Measurements from ENCODE around the gene IL10RA. TPM values are rescaled to one million over a fixed set of nuclear protein-coding genes. Genes with fewer than 3 reads are reported as not detected.

The IL10RA gene
- total and polyA plus RNA-seq, 5 donors: 3.1 to 18.5 (median 11.2) TPM

DNA sequence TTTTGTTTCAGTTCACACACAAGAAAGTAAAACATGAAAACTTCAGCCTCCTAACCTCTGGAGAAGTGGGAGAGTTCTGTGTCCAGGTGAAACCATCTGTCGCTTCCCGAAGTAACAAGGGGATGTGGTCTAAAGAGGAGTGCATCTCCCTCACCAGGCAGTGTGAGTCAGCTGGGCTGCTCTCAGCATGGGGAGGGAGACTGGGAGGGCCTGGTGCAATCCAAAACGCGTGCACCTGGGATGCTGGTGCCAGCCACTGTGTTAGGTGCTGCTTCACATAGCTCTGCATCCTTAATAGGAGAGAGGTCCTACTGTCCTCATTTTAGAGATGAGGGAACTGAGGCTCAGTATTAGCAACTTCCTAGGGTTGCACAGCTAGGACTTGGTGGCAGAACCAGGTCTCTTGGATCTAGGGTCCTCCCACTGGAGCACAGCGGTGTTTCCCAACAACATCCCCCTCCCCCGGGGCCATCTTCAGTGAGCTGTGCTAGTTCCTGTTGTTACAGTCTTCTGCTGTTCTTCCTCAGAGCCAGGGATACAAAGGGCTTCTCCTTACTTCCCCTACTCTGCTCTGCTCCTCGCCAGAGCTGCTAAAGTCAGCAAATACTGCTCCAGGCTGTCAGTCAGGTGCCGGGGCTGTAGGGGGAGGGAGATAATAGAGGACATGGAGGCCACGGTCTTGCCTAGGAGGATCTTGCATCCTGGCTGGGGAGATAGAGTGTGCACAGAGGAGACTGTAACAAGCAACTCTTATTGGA lies 8.0 kb downstream of the IL10RA start:
- Histone ChIP-seq H3K4me1 (ENCODE audit: control insufficient read depth, insufficient read depth, low read length) (no peaks in the 10 kb centered on the region), H3K27me3 (ENCODE audit: control insufficient read depth, insufficient read depth) (no peaks in the 10 kb centered on the region), H3K4me3 (ENCODE audit: low read length) (no peak overlapping the region), H3K27ac (ENCODE audit: low read length) (no peak overlapping the region), H3K9me3 (ENCODE audit: control insufficient read depth, low read length) (no peaks in the 10 kb centered on the region)
- peak; percentile 28 to 81 (median 78) for DNase-seq
- peak; percentile 66 to 72 for ATAC-seq
- intact Hi-C loops (cut with DNase I): no loop called here
- 65% methylated on average over 9 of the region's 9 CpGs for WGBS

DNA sequence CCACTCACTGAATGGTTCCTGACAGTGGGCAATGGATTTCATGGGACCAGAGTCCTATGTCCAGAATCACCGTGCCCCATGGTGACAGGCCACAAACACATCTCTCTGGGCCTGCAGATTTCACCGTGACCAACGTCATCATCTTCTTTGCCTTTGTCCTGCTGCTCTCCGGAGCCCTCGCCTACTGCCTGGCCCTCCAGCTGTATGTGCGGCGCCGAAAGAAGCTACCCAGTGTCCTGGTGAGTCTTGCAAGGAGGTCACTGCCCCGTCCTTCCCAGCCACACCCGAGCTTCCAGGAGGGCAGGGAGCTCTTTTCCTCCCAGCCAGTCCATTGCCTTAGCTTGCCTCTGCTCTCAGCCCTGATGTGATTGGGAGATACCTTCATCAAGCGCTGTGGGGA lies 9.3 kb downstream of the IL10RA start:
- intact Hi-C loops (cut with DNase I): no loop called here
- Histone ChIP-seq H3K4me1 (ENCODE audit: control insufficient read depth, insufficient read depth, low read length) (no peaks in the 10 kb centered on the region), H3K4me3 (ENCODE audit: low read length) (no peak overlapping the region), H3K27ac (ENCODE audit: low read length) (no peak overlapping the region), H3K9me3 (ENCODE audit: control insufficient read depth, low read length) (no peaks in the 10 kb centered on the region), H3K27me3 (ENCODE audit: control insufficient read depth, insufficient read depth) (no peaks in the 10 kb centered on the region)
- DNase-seq (no peak), ATAC-seq (no peak)
- 94% methylated on average over 11 of the region's 11 CpGs for WGBS

DNA sequence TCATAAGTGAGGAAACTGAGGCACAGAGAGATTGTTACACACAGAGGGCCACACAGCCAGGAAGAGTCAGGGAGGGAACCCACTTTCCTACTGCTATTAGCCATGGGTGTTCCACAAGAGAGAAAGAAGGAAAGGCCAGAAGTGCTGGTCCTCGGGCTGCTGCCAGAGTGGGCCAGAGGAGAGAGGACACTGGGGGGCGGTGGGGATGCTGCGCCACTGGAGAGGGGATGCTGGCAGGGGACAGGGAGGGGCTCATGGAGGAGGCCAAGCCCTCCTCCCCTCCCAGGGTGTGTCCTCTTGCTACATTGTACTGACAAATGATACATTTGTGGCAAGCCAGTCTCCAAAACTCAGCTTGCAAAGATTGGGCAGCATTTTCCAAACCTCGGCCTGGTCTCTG lies 9.9 kb downstream of the IL10RA start:
- H3K4me1 ChIP-seq (ENCODE audit: control insufficient read depth, insufficient read depth, low read length): no peaks in the 10 kb centered on the region
- 94% methylated on average over 4 of the region's 4 CpGs for WGBS
- DNase-seq: no peak
- H3K27me3 ChIP-seq (ENCODE audit: control insufficient read depth, insufficient read depth): no peaks in the 10 kb centered on the region
- H3K9me3 ChIP-seq (ENCODE audit: control insufficient read depth, low read length): no peaks in the 10 kb centered on the region
- no peak overlapping the region for H3K4me3 ChIP-seq (ENCODE audit: low read length)
- H3K27ac ChIP-seq (ENCODE audit: low read length): no peak overlapping the region
- ATAC-seq: no peak
- intact Hi-C loops (cut with DNase I): no loop called here

DNA sequence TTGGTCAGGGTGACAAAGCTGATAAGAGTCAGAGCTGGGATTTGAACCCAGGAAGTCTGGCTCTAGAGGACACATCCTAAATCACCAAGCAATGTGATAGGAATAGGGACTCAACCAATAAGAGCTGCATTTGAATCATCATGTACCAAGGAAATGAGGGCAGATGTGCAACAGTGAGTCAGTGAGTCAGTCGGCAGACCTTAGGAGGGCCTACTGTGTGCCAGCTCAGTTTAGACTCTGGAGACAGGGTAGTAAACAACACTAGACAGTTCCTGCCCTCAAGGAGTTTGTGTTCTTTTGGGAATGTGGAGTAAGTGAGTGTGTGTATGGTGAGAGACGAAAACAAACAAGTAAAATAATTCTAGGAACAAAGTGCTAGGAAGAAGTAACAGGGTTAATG lies 11.2 kb downstream of the IL10RA start:
- no peak overlapping the region for H3K4me3 ChIP-seq (ENCODE audit: low read length)
- no peak for DNase-seq
- intact Hi-C loops (cut with DNase I): no loop called here
- H3K27ac ChIP-seq (ENCODE audit: low read length): no peak overlapping the region
- H3K4me1 ChIP-seq (ENCODE audit: control insufficient read depth, insufficient read depth, low read length): no peaks in the 10 kb centered on the region
- 89% methylated on average over 2 of the region's 2 CpGs for WGBS
- no peaks in the 10 kb centered on the region for H3K9me3 ChIP-seq (ENCODE audit: control insufficient read depth, low read length)
- H3K27me3 ChIP-seq (ENCODE audit: control insufficient read depth, insufficient read depth): no peaks in the 10 kb centered on the region
- ATAC-seq: no peak

DNA sequence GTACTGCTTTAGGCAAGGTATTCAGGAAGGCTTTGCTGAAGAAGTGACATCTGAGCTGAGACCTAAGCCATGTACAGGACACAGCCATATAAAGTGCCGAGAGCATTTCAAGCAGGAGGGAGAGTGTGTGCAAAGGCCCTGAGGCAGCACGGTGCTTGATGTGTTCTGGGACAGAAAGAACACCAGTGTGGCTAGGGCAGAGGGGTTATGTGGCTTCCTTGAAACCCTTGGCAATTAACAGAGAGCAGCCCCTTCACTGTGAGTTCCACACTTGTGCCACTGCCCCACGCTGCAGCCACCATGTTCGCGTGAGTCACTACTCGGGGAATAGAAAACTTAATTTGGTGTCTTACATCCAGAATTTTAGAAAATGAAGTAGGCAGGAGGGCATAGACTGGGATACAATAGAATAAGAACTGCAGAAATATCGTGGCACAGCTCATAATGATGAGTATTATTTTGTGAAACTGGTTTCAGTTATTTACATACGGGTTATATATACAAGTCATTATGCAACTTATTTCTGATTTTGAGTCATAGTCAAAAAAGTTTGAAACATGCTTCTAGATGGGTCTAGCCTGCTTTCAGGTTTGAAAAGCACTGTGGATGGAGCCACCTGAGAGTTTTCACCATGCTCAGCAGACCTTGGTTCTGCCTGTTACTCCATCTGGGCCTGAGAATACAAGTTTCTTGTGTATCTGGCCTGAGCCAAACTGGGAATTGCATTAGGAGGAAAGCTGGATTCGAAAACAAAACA lies 11.8 kb downstream of the IL10RA start:
- no peak for ATAC-seq
- intact Hi-C loops (cut with DNase I): no loop called here

DNA sequence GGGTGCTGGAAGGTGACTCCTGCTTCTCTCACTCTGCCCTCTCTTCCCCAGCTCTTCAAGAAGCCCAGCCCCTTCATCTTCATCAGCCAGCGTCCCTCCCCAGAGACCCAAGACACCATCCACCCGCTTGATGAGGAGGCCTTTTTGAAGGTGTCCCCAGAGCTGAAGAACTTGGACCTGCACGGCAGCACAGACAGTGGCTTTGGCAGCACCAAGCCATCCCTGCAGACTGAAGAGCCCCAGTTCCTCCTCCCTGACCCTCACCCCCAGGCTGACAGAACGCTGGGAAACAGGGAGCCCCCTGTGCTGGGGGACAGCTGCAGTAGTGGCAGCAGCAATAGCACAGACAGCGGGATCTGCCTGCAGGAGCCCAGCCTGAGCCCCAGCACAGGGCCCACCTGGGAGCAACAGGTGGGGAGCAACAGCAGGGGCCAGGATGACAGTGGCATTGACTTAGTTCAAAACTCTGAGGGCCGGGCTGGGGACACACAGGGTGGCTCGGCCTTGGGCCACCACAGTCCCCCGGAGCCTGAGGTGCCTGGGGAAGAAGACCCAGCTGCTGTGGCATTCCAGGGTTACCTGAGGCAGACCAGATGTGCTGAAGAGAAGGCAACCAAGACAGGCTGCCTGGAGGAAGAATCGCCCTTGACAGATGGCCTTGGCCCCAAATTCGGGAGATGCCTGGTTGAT lies 12.6 kb downstream of the IL10RA start:
- Histone ChIP-seq H3K4me1 (ENCODE audit: control insufficient read depth, insufficient read depth, low read length) (no peaks in the 10 kb centered on the region), H3K9me3 (ENCODE audit: control insufficient read depth, low read length) (no peaks in the 10 kb centered on the region), H3K4me3 (ENCODE audit: low read length) (no peak overlapping the region), H3K27me3 (ENCODE audit: control insufficient read depth, insufficient read depth) (no peaks in the 10 kb centered on the region), H3K27ac (ENCODE audit: low read length) (no peak overlapping the region)
- ATAC-seq (no peak), DNase-seq (no peak)
- 93% methylated on average over 10 of the region's 10 CpGs for WGBS
- intact Hi-C loops (cut with DNase I): no loop called here

More for the DNA sequence above, 11.8 kb downstream of the IL10RA start:
- no peaks in the 10 kb centered on the region for H3K4me1 ChIP-seq (ENCODE audit: control insufficient read depth, insufficient read depth, low read length)
- DNase-seq: no peak
- 94% methylated on average over 9 of the region's 9 CpGs for WGBS
- H3K27ac ChIP-seq (ENCODE audit: low read length): no peak overlapping the region
- H3K9me3 ChIP-seq (ENCODE audit: control insufficient read depth, low read length): no peaks in the 10 kb centered on the region
- H3K27me3 ChIP-seq (ENCODE audit: control insufficient read depth, insufficient read depth): no peaks in the 10 kb centered on the region
- no peak overlapping the region for H3K4me3 ChIP-seq (ENCODE audit: low read length)

DNA sequence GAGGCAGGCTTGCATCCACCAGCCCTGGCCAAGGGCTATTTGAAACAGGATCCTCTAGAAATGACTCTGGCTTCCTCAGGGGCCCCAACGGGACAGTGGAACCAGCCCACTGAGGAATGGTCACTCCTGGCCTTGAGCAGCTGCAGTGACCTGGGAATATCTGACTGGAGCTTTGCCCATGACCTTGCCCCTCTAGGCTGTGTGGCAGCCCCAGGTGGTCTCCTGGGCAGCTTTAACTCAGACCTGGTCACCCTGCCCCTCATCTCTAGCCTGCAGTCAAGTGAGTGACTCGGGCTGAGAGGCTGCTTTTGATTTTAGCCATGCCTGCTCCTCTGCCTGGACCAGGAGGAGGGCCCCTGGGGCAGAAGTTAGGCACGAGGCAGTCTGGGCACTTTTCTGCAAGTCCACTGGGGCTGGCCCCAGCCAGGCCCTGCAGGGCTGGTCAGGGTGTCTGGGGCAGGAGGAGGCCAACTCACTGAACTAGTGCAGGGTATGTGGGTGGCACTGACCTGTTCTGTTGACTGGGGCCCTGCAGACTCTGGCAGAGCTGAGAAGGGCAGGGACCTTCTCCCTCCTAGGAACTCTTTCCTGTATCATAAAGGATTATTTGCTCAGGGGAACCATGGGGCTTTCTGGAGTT lies 13.3 kb downstream of the IL10RA start:
- no peak overlapping the region for H3K4me3 ChIP-seq (ENCODE audit: low read length)
- DNase-seq: no peak
- no peaks in the 10 kb centered on the region for H3K4me1 ChIP-seq (ENCODE audit: control insufficient read depth, insufficient read depth, low read length)
- no peaks in the 10 kb centered on the region for H3K9me3 ChIP-seq (ENCODE audit: control insufficient read depth, low read length)
- no peak overlapping the region for H3K27ac ChIP-seq (ENCODE audit: low read length)
- H3K27me3 ChIP-seq (ENCODE audit: control insufficient read depth, insufficient read depth): no peaks in the 10 kb centered on the region
- 81% methylated on average over 3 of the region's 3 CpGs for WGBS
- ATAC-seq: no peak
- intact Hi-C loops (cut with DNase I): no loop called here

DNA sequence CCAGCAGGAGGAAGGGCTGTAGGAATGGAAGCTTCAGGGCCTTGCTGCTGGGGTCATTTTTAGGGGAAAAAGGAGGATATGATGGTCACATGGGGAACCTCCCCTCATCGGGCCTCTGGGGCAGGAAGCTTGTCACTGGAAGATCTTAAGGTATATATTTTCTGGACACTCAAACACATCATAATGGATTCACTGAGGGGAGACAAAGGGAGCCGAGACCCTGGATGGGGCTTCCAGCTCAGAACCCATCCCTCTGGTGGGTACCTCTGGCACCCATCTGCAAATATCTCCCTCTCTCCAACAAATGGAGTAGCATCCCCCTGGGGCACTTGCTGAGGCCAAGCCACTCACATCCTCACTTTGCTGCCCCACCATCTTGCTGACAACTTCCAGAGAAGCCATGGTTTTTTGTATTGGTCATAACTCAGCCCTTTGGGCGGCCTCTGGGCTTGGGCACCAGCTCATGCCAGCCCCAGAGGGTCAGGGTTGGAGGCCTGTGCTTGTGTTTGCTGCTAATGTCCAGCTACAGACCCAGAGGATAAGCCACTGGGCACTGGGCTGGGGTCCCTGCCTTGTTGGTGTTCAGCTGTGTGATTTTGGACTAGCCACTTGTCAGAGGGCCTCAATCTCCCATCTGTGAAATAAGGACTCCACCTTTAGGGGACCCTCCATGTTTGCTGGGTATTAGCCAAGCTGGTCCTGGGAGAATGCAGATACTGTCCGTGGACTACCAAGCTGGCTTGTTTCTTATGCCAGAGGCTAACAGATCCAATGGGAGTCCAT lies 14.1 kb downstream of the IL10RA start:
- ATAC-seq (no peak), DNase-seq (no peak)
- intact Hi-C loops (cut with DNase I): no loop called here
- Histone ChIP-seq H3K9me3 (ENCODE audit: control insufficient read depth, low read length) (no peaks in the 10 kb centered on the region), H3K4me1 (ENCODE audit: control insufficient read depth, insufficient read depth, low read length) (no peaks in the 10 kb centered on the region), H3K4me3 (ENCODE audit: low read length) (no peak overlapping the region), H3K27me3 (ENCODE audit: control insufficient read depth, insufficient read depth) (no peaks in the 10 kb centered on the region), H3K27ac (ENCODE audit: low read length) (no peak overlapping the region)
- 89% methylated on average over 4 of the region's 4 CpGs for WGBS

DNA sequence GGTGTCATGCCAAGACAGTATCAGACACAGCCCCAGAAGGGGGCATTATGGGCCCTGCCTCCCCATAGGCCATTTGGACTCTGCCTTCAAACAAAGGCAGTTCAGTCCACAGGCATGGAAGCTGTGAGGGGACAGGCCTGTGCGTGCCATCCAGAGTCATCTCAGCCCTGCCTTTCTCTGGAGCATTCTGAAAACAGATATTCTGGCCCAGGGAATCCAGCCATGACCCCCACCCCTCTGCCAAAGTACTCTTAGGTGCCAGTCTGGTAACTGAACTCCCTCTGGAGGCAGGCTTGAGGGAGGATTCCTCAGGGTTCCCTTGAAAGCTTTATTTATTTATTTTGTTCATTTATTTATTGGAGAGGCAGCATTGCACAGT lies 14.6 kb downstream of the IL10RA start:
- Histone ChIP-seq H3K27me3 (ENCODE audit: control insufficient read depth, insufficient read depth) (no peaks in the 10 kb centered on the region), H3K4me3 (ENCODE audit: low read length) (no peak overlapping the region), H3K27ac (ENCODE audit: low read length) (no peak overlapping the region), H3K4me1 (ENCODE audit: control insufficient read depth, insufficient read depth, low read length) (no peaks in the 10 kb centered on the region), H3K9me3 (ENCODE audit: control insufficient read depth, low read length) (no peaks in the 10 kb centered on the region)
- DNase-seq (no peak), ATAC-seq (no peak)
- WGBS: 100% methylated on average over 1 of the region's 1 CpG
- intact Hi-C loops (cut with DNase I): no loop called here

DNA sequence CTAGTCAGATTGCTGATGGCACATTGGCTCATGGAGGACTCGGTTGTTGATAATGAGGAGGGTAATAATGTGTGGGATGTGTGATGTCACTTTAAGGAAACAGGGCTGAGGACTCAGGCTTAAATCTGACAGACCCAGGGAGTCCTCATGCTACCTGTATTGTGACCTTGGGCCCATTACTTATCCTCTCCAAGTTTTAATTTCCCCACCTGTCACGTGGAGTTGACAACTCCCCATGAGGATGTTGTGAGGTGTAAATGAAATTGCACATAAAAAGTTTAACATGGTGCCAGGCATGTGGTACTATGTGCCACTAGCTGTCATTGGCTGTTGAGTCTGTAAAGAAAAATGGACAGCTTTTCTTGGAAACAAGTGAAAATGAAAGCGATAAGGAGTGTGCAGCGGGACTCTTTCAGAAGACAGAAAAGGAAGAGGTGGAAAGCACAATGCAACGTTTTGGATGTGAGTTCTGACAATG lies 15.3 kb downstream of the IL10RA start:
- WGBS: 66% methylated on average over 5 of the region's 5 CpGs

More for the DNA sequence above, 15.3 kb downstream of the IL10RA start:
- no peaks in the 10 kb centered on the region for H3K4me1 ChIP-seq (ENCODE audit: control insufficient read depth, insufficient read depth, low read length)
- intact Hi-C loops (cut with DNase I): no loop called here
- no peak overlapping the region for H3K4me3 ChIP-seq (ENCODE audit: low read length)
- DNase-seq (no peak), ATAC-seq (no peak)
- no peak overlapping the region for H3K27ac ChIP-seq (ENCODE audit: low read length)
- no peaks in the 10 kb centered on the region for H3K27me3 ChIP-seq (ENCODE audit: control insufficient read depth, insufficient read depth)
- no peaks in the 10 kb centered on the region for H3K9me3 ChIP-seq (ENCODE audit: control insufficient read depth, low read length)

Measured in right cardiac atrium (tissue), 5 donors.